OCI-LY7 (cell line): ENCODE results near the gene SLC25A17. TPM values are rescaled to one million over a fixed set of nuclear protein-coding genes. Genes with fewer than 3 reads are reported as not detected.
"Not testable (repeated sequence)": the region's sequence is repeated elsewhere in the genome, so short reads cannot be mapped to it uniquely, and the experiment has no call there.

ENCODE experiments used
- BruUV-seq: library from RNA; stranded (reverse); fragments of 400-500 nt; replicated peaks from 2 replicates; lab custom pipeline; 2021; lab: Mats Ljungman, UMichigan
- CTCF ChIA-PET: fragments of 300-600 bp; sonication (Branson Sonifier 250); formaldehyde crosslinking; loops from one replicate; lab custom pipeline; 2022; ENCODE audit warnings: antibody characterized with exemption; ENCODE audit not compliant: unreplicated experiment; lab: Charles Lee
- POLR2A ChIA-PET: fragments of 300-600 bp; sonication (Branson Sonifier 250); formaldehyde crosslinking; loops from one replicate; lab custom pipeline; 2022; ENCODE audit warnings: antibody characterized with exemption; lab: Charles Lee
- DNase-seq: peaks from one replicate; pipeline ENCODE4 v3.0.0-alpha.2; 2015; ENCODE audit warnings: low spot score
- H2AFZ ChIP-seq: fragments of 200-600 bp; sonication (generic), shearing (Covaris generic); 2 replicates; pipeline ENCODE4 v1.6.1; 2014; ENCODE audit warnings: mild to moderate bottlenecking, antibody characterized with exemption, low read length, moderate library complexity
- H3K27ac ChIP-seq: fragments of 200-600 bp; sonication (generic); 2 replicates; pipeline ENCODE4 v1.5.1; 2014; ENCODE audit warnings: mixed run types, low read depth, mild to moderate bottlenecking, moderate library complexity, low read length, inconsistent platforms; ENCODE audit not compliant: poor library complexity, severe bottlenecking
- H3K36me3 ChIP-seq: fragments of 200-600 bp; sonication (generic); 2 replicates; pipeline ENCODE4 v1.6.1; 2014; ENCODE audit warnings: mild to moderate bottlenecking, antibody characterized with exemption, low read length, moderate library complexity, mixed read lengths; ENCODE audit not compliant: insufficient read depth
- H3K4me1 ChIP-seq: fragments of 200-600 bp; sonication (generic); 2 replicates; pipeline ENCODE4 v1.5.1; 2014; ENCODE audit warnings: mild to moderate bottlenecking, low read length; ENCODE audit not compliant: insufficient read depth, poor library complexity, severe bottlenecking
- H3K4me2 ChIP-seq: fragments of 200-600 bp; sonication (generic); 2 replicates; pipeline ENCODE4 v1.6.1; 2014; ENCODE audit warnings: mild to moderate bottlenecking, low read length
- H3K4me3 ChIP-seq: fragments of 200-600 bp; sonication (generic); 2 replicates; pipeline ENCODE4 v1.5.1; 2014; ENCODE audit warnings: mild to moderate bottlenecking, low read depth, low read length; ENCODE audit not compliant: poor library complexity, severe bottlenecking
- H3K79me2 ChIP-seq: fragments of 200-600 bp; sonication (generic); 2 replicates; pipeline ENCODE4 v1.6.1; 2016; ENCODE audit warnings: low read depth, mild to moderate bottlenecking, low read length, moderate library complexity, mixed read lengths; ENCODE audit not compliant: insufficient read depth
- H3K9me2 ChIP-seq: fragments of 200-600 bp; sonication (generic); 2 replicates; pipeline ENCODE4 v1.6.1; 2016; ENCODE audit warnings: mild to moderate bottlenecking, low read length, mixed read lengths; ENCODE audit not compliant: insufficient read depth
- H3K9me3 ChIP-seq: fragments of 200-600 bp; sonication (generic); 2 replicates; pipeline ENCODE4 v1.6.1; 2014; ENCODE audit warnings: mild to moderate bottlenecking, mixed run types, low read length, mixed read lengths
- H4K20me1 ChIP-seq: fragments of 200-600 bp; sonication (generic); 2 replicates; pipeline ENCODE4 v1.6.1; 2014; ENCODE audit warnings: mild to moderate bottlenecking, antibody characterized with exemption, low read length, moderate library complexity, mixed read lengths; ENCODE audit not compliant: insufficient read depth
- CTCF ChIP-seq: fragments of 200-600 bp; sonication (generic); conservative IDR thresholded peaks from 2 replicates; pipeline ENCODE4 v1.5.1; 2014; ENCODE audit warnings: mild to moderate bottlenecking, antibody characterized with exemption, low read length, moderate library complexity, mixed read lengths
- EZH2phosphoT487 ChIP-seq: fragments of 200-600 bp; sonication (generic); IDR thresholded peaks from 2 replicates; pipeline ENCODE4 v1.6.1; 2018; ENCODE audit warnings: low read depth, borderline replicate concordance, mild to moderate bottlenecking, mixed run types, antibody characterized with exemption, low read length, moderate library complexity, mixed read lengths
- intact Hi-C: fragments of 100-400 bp; cut with micrococcal nuclease; formaldehyde crosslinking; loops from one replicate; pipeline ENCODE4 v1.10.0; 2022; ENCODE audit not compliant: unreplicated experiment
- total RNA-seq, 2 experiments: library from RNA; depleted of rRNA in 1 of 2; stranded (reverse); fragments of >200 nt in 1 of 2; shearing (Covaris generic) in 1 of 2; gene quantifications; 2 replicates each; pipeline ENCODE4 v1.2.3, GENCODE V29; 2014 to 2022

Gene SLC25A17
- total RNA-seq, 2 experiments from 2014 or later: 25.9 to 37.9 TPM

GRCh38 chr22:40829131-40829530, 10.0 kb upstream of the SLC25A17 start:
- Histone ChIP-seq H3K4me3 (no peak overlapping the region), H3K4me2 (no peak overlapping the region), H3K36me3 (peaks cover 92% of the 10 kb centered on the region), H2AFZ (no peak overlapping the region), H3K9me2 (no peaks in the 10 kb centered on the region), H3K9me3 (no peaks in the 10 kb centered on the region), H3K79me2 (no peaks in the 10 kb centered on the region; the same call in 1 of the 2 replicates), H4K20me1 (no peaks in the 10 kb centered on the region), H3K4me1 (no peaks in the 10 kb centered on the region), H3K27ac (no peak overlapping the region)
- ChIA-PET CTCF (no interaction called here), POLR2A (no interaction called here)
- intact Hi-C loops: no loop called here
- BruUV-seq: no TSS peak
- TF ChIP-seq EZH2phosphoT487 (no peak), CTCF (no peak)
- no peak for DNase-seq

GRCh38 chr22:40826984-40827741, 8.0 kb upstream of the SLC25A17 start:
- TF ChIP-seq EZH2phosphoT487: no peak
- no peak for TF ChIP-seq CTCF
- Histone ChIP-seq H4K20me1 (no peaks in the 10 kb centered on the region), H3K27ac (no peak overlapping the region), H3K9me2 (no peaks in the 10 kb centered on the region), H3K4me2 (no peak overlapping the region), H3K36me3 (peaks cover 94% of the 10 kb centered on the region), H3K4me1 (peaks cover 9% of the 10 kb centered on the region), H2AFZ (no peak overlapping the region), H3K4me3 (no peak overlapping the region), H3K9me3 (no peaks in the 10 kb centered on the region), H3K79me2 (no peaks in the 10 kb centered on the region; the same call in 1 of the 2 replicates)
- intact Hi-C loops: no loop called here
- ChIA-PET POLR2A (no interaction called here), CTCF (no interaction called here)
- no TSS peak for BruUV-seq
- no peak for DNase-seq

DNA sequence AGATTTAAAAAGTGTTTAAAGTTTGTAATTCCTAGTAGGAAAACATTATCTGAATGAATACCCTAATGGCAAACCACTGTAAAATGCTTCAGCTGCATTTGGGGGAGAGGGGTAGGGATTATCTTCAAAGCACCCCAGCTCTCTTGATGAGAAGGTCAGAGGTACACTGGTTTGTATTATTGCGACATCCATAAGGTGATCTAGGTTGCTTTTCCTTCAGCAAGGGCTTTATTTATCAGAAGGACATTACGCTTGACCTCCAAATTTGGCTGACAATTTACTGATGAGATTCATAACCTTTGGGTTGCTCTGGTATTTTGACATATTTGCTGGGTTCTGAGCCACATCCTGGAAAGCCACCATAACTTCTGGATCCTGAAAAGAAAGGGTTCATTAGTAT, 7.1 kb upstream of the SLC25A17 start:
- CTCF ChIA-PET: not testable (repeated sequence)
- BruUV-seq: TSS peak; percentile 88

More for the DNA sequence above, 7.1 kb upstream of the SLC25A17 start:
- H3K79me2 ChIP-seq, H3K4me3 ChIP-seq, H4K20me1 ChIP-seq, H3K27ac ChIP-seq, H3K9me2 ChIP-seq, intact Hi-C loops, H3K4me2 ChIP-seq, POLR2A ChIA-PET, DNase-seq, H2AFZ ChIP-seq, H3K4me1 ChIP-seq, H3K9me3 ChIP-seq: not testable (repeated sequence)
- H3K36me3 ChIP-seq: peaks cover 86% of the 10 kb centered on the region
